ENCODE measurements around the gene ANKRD22.
"Not testable (repeated sequence)": the region's sequence is repeated elsewhere in the genome, so short reads cannot be mapped to it uniquely, and the experiment has no call there.

Gene ANKRD22

DNA sequence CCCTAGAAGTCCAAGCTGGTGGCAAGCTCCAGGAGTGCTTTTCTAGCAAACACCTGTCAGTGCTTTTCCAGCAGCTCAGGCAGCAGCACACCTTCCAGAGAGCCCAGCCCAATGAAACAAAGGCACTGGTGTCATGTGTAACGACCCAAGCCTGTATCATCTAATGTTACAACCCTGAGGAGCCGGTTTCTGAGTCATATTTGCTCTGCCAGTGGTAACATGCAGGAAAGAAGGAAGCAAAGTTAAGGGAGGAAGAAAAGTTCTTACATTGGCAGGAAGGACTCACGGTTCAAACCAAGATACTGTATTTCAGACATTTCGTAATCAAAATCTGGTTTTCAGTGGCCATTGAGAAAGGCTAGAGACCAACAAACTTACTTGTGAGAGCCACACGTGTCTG is at the start of gene ANKRD22:
Gene ANKRD22 (minus strand): TSS at position 139 of the 400 bp plus-strand sequence. CDS start 237 bp downstream, outside the sequence.
- DNase-seq (ENCODE audit: low read depth), result no peak

- no peak for DNase-seq (ENCODE audit: low read depth)
These were observed 48.2 kb upstream of the ANKRD22 start for GRCh38 chr10:88899886-88900285.

- no peak for DNase-seq (ENCODE audit: low read depth)
These were observed 47.1 kb upstream of the ANKRD22 start for GRCh38 chr10:88898727-88899126.

- no peak for DNase-seq (ENCODE audit: low read depth)
These were observed 45.6 kb upstream of the ANKRD22 start for GRCh38 chr10:88896994-88897853.

- no peak for DNase-seq (ENCODE audit: low read depth)
These were observed 44.8 kb upstream of the ANKRD22 start for GRCh38 chr10:88896372-88896993.

GRCh38 chr10:88895250-88895649 is 43.6 kb upstream of the ANKRD22 start:
- no peak for DNase-seq (ENCODE audit: low read depth)

DNA sequence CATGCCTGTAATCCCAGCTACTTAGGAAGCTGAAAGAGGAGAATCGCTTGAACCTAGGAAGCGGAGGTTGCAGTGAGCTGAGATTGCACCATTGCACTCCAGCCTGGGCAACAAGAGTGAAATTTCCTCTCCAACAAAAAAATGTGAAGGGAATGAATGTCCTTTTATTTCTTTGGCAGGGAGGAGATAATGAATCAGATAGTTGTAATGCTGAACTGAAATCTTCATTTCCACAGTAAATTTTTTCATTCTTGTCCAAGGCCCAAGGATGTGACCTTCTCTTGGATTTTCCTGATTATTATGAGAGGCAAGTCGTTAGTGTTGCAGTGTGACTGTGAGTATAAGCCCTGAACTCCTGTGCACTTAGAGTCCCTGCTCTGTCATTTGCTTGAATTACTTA is 42.0 kb upstream of the ANKRD22 start:
- DNase-seq (ENCODE audit: low read depth), result no peak

- DNase-seq (ENCODE audit: low read depth), result no peak
These were observed 40.8 kb upstream of the ANKRD22 start for GRCh38 chr10:88892222-88892967.

DNA sequence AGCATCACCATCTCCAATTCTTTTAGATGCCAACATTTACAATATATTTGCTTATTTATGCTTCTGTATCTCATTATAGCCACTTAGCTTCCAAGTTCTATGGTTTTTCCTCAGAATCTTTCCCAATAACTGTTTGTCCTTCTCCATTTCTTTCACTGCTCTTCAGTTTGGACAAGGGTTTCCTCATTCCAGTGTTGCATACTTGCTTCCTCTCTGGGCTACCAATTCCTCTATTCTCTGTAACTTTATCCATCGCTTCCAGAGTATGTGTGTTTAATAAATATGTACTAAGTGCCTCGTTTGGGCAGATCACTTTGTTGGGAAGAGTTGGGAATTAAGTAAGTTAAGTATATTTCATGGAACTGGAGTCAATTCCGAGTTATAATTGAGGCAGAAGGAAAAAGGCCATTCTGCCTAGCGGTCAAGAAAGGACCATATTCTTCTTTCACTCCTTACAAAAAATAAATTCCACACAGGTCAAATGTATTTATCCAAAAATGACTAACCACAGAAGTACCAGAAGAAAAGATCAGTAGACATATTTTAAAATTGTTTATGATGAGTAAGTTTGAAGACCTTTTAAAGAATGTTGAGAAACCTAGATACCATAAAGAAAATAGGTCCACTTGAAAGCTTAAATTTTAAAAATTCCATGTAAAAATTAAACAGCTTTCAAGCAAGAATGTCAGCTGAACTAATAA is 39.2 kb upstream of the ANKRD22 start:
- no peak for DNase-seq (ENCODE audit: low read depth)

DNA sequence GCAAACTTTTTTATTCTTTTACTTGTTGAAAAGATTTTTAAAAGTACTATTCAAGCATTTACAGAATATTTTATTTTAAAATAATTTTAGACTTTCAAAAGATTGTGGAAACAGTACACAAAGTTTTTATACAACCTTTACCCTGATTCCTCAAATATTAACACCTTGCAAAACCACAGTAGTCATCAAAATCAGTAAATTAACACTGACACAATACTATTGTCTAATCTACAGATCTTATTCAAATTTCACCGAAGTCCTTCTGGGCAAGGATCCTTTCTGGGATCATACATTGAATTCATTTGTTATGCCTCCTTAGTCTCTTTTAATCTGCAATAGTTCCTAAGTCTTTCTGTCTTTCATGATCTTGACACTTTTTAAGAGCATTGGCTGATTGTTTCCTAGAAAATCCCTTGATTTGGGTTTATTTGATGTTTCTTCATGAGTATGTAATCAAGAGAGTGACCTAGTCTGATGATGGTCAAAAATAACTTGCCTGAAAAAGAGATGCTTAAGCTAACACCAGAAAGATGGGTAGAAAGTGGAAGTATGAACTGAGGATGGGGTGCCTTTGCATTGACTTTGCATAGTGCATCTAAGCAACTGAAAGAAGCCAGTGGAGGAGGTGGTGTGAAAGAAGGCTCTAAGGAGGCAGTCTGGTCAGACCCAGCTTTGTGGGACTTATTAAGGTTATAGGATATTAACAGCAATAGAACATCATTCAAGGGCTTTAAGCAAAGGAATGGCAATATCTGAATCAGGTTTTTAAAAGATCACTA is 38.1 kb upstream of the ANKRD22 start:
- DNase-seq (ENCODE audit: low read depth), result no peak

DNA sequence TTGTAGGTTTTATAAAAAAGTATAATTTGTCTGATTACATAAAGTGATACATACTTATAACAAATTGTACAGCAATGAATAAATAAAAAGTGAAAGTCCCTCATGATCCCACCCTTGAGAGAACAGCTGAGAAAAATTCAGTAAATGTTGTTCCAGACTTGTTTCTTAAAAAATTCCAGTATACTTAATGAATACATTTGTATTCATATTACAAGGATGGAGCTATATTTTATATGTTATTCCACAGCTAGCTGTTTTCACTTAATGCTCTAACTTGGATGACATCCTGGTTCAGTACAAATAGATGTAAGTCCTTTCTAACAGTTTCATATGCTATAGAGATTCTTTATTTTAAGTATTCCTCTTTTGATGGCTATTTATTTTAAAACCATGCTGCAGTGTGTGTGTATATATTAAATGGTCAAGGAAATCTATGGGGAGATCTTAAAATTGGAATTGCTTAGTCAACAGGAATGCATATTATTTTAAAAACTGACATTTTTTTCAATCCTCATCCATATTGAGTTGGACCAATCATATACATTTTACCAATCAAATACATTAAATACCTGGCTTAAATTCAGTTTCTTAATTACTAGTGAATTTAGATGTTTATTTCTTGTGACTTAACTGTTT is 37.3 kb upstream of the ANKRD22 start:
- no peak for DNase-seq (ENCODE audit: low read depth)

DNA sequence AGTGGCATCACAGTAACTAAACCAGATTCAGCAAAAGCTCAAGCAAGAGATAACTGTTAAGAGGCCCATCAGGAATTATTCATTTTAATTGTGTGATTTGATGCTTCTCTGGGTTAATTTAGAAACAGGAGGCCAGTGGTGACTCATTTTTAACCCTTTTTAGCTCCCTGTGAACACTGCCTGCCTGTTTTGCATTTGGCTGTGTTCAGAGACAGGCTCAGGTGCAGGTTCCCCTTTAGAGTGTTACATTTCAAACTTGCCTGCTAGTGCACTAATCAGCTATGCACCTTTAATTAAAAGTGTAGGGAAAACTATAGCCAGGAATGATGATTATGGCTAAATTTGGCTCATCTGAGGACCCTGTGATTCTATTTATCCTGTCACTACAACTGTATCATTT is 34.9 kb upstream of the ANKRD22 start:
- DNase-seq (ENCODE audit: low read depth), result no peak

GRCh38 chr10:88883448-88883809 is 31.8 kb upstream of the ANKRD22 start:
- DNase-seq (ENCODE audit: low read depth), result no peak

DNA sequence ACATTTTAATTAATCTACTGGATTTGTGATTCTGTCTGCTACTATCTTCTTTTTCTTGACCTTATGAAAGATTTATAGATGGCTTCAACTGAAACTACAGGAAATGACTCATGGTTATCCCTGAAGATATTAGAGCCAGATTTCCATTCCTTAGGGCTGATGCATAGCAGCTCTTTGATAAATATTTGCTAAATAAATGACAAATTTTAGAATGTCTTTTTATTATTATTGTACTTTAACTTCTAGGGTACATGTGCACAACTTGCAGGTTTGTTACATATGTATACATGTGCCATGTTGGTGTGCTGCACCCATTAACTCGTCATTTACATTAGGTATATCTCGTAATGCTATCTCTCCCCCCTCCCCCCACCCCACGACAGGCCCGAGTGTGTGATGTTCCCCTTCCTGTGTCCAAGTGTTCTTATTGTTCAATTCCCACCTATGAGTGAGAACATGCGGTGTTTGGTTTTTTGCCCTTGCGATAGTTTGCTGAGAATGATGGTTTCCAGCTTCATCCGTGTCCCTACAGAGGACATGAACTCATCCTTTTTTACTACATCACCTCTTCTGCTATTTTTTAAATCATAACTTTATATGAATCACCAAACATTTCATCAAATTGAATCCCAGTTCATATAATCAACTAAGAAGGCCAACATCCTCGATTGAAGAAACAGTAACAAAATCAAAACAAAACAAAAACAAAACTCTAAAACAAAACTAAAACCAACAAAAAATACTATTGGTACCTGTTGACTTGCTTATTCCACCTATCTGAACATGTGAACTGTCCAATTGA is 31.2 kb upstream of the ANKRD22 start:
- not testable (repeated sequence) for DNase-seq (ENCODE audit: low read depth)

DNA sequence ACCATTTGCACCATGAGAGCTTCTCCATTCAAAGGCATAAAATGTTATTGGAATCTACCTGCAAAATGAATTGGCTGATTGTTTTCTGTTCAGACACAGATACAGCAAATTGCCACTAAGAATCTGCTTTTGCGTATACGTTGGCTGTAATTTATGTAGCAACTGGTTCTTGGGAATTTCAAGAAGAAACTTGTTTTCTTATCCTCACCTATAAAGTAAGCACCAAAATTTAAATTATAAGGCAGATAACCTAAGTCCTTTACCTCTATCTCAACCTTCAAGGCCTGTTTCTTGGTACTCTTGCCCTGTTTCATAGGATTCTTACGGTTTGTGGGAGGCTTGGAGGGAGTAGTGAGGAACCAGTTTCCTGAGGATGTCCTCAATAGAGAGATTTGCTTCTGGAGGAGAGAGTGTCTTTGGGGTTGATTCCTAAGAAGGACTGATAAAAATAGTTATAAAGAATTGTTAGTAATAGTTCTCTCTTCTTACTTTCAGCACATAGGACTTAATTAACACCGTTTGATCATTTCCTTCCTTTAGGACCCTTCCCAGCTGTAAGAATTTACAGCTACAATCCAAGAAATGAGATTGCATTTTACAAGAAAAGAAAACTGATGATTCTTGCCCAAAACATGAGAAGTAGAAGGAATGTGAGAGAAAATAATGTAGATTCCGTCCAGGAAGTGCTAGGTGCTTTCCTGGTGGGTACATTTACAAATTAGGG is 30.4 kb upstream of the ANKRD22 start:
- no peak for DNase-seq (ENCODE audit: low read depth)

DNA sequence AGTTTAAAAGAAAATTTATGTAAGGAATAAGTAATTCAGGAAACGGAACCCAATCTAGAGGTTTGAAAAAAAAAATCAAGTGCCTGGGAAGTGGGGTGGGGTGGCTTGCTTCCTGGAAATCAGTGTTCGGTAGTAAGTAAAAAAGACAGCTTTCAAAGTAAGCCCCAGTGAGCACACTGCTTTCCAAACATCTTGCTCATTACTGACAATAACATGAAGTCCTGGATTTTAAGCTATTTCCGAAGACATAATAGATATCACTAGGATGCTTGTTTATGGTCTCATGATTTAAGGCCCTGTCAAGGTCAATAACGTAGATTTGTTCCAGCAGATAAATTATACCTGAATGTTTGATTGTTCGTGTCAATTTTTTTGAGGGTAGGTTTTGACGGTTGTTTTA is 29.7 kb upstream of the ANKRD22 start:
- DNase-seq (ENCODE audit: low read depth), result no peak

- peak; percentile 57 for DNase-seq (ENCODE audit: low read depth)
These were observed 28.8 kb upstream of the ANKRD22 start for GRCh38 chr10:88880282-88881076.

GRCh38 chr10:88879534-88880281 is 28.1 kb upstream of the ANKRD22 start, which contains the start of gene STAMBPL1:
STAMBPL1 (plus strand) TSS chr10:88880245; CDS start chr10:88901709, 21,464 bp downstream.
- DNase-seq (ENCODE audit: low read depth), result peak; percentile 57
